Prostate gland (tissue), 2 donors: Measurements from ENCODE around the gene WDR64.

Source experiments
- POLR2AphosphoS5 ChIP-seq: sonication (generic); formaldehyde crosslinking; IDR thresholded peaks from one replicate; pipeline ENCODE4 v1.6.1; 2017; ENCODE audit warnings: antibody characterized with exemption
- TF ChIP-seq, protein P1 (sequence below), 4 experiments: fragments of 200-600 bp in 2 of 4; fragments of 450-650 bp in 2 of 4; sonication (generic) in 2 of 4; IDR thresholded peaks; 1 replicate in 3 of 4; 2 replicates in 1 of 4; pipeline ENCODE4 v1.5.1; 2016 to 2019; ENCODE audit warnings: antibody characterized with exemption in 4 of 4, mild to moderate bottlenecking in 2 of 4, moderate library complexity in 2 of 4

DNA sequence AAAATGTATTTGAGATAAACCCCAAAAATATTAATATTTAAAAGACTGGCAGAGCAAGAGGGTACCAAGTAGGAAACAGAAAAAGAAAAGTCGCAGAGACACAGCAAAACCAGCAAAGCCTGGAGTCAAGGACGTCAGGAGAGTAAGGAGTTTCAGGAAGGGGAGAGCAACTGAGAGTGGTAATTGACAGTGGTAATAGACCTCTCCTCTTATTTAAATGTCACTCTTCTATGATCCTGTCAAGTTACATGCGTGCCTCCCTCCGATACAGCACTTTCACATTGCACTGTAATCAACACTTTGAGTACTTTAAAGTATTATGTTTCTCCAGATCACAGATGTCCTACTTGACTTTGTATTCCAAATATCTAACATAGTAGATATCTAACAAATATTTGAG is 113.3 kb downstream of the WDR64 start:
- TF ChIP-seq, protein P1, sequence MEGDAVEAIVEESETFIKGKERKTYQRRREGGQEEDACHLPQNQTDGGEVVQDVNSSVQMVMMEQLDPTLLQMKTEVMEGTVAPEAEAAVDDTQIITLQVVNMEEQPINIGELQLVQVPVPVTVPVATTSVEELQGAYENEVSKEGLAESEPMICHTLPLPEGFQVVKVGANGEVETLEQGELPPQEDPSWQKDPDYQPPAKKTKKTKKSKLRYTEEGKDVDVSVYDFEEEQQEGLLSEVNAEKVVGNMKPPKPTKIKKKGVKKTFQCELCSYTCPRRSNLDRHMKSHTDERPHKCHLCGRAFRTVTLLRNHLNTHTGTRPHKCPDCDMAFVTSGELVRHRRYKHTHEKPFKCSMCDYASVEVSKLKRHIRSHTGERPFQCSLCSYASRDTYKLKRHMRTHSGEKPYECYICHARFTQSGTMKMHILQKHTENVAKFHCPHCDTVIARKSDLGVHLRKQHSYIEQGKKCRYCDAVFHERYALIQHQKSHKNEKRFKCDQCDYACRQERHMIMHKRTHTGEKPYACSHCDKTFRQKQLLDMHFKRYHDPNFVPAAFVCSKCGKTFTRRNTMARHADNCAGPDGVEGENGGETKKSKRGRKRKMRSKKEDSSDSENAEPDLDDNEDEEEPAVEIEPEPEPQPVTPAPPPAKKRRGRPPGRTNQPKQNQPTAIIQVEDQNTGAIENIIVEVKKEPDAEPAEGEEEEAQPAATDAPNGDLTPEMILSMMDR (IDR thresholded peaks at IDR 0.05) = no peak
- no peak for TF ChIP-seq POLR2AphosphoS5
